Testis (tissue), 2 donors: ENCODE measurements around the gene EPSTI1.

ENCODE experiments used
- POLR2A ChIP-seq: fragments of 450-650 bp; IDR thresholded peaks from one replicate; pipeline ENCODE4 v1.6.1; 2017; ENCODE audit warnings: antibody characterized with exemption, mild to moderate bottlenecking, moderate library complexity
- TF ChIP-seq, protein P1 (sequence below), 3 experiments: fragments of 450-650 bp in 2 of 3; fragments of 200-600 bp in 1 of 3; sonication (generic) in 1 of 3; IDR thresholded peaks; one replicate each; pipeline ENCODE4 v1.5.1; 2016 to 2019; ENCODE audit warnings: antibody characterized with exemption in 3 of 3, mild to moderate bottlenecking in 2 of 3, moderate library complexity in 1 of 3

DNA sequence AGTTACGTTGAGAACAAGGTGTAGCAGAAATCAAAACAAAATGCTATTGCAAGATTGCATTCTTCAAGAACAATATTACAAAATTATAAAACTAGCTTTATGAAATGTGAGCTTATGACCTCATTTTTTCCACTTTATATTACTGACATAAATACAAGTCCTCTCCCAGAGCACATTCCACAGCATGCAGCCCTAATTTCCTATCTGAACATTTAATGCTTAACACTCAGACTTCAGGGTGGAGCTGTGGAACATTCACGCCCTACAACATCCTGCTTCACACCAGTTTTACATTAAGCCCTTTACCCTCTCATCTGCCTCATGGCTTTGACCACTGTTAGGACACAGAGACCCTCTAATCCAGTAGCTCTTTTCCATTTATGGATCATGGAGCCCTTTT is 65.5 kb downstream of the EPSTI1 start:
- TF ChIP-seq, protein P1, sequence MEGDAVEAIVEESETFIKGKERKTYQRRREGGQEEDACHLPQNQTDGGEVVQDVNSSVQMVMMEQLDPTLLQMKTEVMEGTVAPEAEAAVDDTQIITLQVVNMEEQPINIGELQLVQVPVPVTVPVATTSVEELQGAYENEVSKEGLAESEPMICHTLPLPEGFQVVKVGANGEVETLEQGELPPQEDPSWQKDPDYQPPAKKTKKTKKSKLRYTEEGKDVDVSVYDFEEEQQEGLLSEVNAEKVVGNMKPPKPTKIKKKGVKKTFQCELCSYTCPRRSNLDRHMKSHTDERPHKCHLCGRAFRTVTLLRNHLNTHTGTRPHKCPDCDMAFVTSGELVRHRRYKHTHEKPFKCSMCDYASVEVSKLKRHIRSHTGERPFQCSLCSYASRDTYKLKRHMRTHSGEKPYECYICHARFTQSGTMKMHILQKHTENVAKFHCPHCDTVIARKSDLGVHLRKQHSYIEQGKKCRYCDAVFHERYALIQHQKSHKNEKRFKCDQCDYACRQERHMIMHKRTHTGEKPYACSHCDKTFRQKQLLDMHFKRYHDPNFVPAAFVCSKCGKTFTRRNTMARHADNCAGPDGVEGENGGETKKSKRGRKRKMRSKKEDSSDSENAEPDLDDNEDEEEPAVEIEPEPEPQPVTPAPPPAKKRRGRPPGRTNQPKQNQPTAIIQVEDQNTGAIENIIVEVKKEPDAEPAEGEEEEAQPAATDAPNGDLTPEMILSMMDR (IDR thresholded peaks at IDR 0.05), result no peak
- no peak for TF ChIP-seq POLR2A
